ENCODE data around the gene P3H2.

The P3H2 gene

DNA sequence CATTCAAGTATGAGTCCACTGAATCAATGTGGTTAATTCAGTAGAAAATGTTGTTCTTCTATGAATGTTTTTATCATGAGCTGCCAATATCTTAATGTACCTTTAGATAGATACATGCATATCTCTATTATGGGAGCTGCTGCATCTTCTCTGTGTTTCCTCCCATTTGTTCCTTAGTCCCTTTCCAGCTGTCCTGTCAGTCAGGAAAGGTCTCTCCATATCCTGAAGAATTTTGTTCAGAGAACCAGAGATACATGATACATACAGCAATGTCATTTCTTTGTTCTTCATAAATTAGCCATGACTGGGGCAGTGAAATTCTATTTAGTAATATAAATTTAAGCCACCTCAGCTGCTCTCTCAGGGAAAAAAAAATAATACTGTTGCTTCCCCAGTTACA lies 103.7 kb downstream of the P3H2 start:
- ATAC-seq: no peak
- DNase-seq: no peak

- DNase-seq (no peak), ATAC-seq (no peak)
Observed at GRCh38 chr3:190014940-190015339, 105.8 kb downstream of the P3H2 start.

DNA sequence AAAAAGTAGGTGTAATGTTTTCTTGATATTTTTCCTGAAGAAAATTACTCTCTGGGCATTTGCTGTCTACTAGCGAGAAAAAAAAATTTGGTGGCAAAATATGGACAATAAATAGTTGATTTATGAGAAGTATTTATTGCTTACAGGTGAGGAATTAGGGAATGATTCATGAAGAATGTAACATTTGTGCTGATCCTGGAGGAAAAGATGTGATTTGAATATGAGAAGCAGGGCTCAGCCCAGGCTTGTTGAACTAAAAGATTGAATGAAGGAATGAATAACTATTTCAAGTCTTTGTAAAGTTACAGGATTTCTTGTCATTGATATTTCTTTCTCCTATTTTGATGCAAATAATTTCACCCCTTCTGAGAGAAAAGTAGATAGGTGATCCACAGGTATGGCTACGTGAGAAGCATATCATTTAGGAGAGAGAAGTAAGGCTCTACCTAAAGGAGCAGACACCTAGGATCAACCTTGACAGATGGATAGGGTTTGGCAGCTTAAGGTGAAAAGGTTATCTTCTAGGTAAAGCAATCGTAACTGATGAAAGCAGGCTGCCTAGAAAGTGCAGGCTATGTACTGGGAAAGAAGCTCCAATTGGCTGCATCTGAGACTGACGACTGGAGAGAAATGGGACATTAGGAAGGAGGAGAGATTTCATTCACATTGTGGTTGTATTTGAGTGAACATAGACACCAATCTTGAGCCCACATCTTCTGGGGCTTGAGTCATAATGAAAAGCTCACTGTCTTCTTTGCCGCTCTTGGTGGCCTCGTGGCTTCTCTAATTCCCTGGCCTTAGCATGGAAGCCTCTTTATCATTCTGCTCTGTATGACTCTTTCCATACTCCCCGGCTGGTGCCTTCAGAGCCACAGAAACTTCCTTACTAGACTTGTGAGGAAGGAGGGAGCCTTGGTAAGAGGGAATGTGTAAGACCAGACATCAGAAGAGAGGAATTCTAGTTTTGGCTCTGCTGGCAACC lies 106.5 kb downstream of the P3H2 start:
- ATAC-seq (no peak), DNase-seq (no peak)

DNA sequence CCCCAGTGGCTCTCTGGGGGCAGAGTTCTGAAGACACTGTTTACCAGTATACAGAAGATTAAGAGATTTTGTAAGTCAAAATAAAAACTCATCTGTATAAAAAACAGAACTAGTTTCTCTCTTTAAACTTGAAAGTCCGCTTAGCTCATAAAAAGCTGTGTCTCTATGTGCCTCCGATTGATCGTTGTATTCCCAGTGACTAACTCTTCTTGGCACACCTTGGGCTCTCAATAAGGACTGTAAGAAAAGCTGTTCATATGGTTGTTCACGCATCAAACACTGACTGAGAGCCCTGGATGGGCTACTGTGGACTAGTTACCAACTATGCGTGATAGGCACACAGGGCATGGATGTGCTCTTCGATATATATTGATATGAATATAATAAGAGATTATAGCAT lies 107.9 kb downstream of the P3H2 start:
- DNase-seq: no peak
- no peak for ATAC-seq

DNA sequence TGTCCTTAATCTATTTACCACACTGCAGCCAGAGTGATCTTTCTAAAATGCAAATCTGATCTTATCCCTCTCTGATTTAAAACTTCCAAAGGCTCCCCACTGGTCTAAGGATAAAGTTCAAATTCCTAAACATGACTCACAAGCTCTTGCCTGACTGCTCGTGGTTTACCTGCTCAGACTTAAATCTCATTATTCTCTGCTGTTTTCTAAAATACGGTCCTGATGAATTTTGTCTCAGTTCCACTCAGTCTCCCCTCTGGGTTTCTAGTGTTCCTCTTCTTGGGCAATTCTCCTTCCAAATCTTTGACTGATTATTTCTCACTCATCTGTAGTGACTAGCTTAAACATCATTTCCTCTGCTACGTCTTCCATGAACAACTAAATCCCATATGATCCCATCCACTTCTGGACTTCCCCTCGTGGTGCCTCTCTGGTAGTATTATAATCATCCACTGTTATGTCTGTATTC lies 108.3 kb downstream of the P3H2 start:
- ATAC-seq: no peak

DNA sequence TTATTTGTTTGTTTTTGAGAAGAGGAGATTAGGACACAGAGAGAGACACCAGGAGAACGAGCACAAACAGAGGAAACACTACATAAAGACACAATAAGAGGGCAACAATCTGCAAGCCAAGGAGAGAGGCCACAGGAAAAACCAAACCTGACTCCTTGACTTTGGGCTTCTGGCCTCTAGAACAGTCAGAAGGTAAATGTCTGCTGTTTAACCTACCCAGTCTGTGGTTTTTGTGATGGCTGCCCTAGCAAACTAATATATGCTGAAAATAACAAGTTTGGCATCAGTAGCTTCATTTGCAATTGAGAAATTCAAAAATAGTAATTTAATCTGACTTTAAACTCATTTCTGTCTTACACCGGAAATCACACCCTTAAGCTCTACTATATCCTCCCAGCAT lies 110.2 kb downstream of the P3H2 start:
- ATAC-seq (no peak), DNase-seq (no peak)

More for the DNA sequence above, 108.3 kb downstream of the P3H2 start:
- DNase-seq: no peak

DNA sequence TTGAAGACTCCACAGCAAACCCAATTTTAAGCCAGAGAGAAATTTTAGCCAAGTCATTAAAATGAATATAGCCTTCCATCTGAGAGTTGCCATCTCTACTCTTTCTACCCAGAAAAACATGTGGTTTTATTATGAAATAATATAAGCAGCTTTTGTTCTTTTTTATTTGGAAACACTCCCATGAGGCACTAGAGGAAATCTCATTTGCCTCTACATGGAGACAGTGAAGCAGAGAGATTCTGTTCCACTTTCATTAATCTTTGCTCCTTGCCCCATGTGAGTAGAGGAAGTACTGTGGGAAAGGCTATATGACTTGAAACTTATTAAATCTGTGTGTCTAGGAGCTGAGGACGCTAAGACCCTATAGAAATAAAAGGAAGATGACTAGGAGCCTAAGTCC lies 111.1 kb downstream of the P3H2 start:
- DNase-seq (no peak), ATAC-seq (no peak)

GRCh38 chr3:190008432-190008831 lies 112.3 kb downstream of the P3H2 start:
- ATAC-seq: no peak
- no peak for DNase-seq

DNA sequence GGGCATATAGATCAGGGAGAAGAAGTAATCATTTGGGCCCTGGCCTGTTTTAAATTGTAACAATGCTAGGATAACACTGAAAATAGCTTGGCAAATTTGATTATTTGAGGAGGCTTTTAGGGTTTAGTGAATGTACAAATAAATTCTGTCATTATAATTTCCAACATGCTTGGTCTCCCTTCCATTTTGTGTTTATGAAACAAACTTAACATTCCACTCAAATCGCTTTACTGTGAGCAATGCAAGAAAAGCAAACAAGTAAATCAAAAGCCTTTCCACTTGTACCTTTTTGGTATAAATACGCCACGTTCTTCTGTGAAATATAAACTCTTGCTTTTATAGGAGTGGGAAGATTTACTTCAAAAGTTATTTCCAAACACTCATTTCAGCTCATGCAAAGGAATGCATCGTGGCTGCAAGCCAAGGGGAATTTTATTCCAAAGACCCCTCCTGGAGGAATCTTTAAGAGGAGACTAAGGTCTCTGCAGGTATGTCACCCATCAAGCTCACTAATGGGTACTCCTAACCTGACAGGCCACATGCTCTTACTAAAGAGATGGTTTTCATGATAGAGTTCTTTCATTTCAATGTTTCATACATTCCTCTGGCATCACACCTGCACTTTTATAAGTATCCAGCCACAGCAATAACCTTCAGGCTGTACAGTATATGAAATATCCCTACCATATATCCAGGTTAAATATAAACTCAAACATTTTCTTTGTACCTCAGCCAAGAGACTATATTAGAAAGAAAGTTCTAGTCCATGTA lies 115.2 kb downstream of the P3H2 start:
- ATAC-seq (no peak), DNase-seq (no peak)

GRCh38 chr3:190004656-190005055 lies 116.0 kb downstream of the P3H2 start:
- ATAC-seq: no peak

DNA sequence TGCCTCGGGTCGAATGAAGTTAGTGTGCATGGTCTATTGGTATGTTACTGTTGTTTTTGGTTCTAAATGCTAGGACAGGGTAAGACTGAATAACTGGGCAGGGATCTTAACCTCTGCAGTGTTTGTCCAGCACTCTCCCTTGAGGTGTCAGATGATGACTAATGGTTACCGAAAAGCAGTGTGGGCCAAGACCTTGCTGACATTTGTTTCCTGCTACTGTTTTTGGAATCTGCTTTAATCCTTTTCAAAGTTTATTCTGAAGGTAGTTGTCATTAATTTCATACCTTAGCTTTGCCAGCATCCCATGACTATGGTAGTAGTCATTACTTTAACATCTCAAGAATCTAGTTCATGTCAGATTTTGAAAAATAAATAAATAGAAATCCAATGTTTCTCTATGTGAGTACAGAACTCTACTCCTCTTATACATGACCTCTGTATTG lies 117.0 kb downstream of the P3H2 start:
- no peak for DNase-seq
- ATAC-seq: no peak

More at GRCh38 chr3:190004656-190005055, 116.0 kb downstream of the P3H2 start:
- DNase-seq: no peak

DNA sequence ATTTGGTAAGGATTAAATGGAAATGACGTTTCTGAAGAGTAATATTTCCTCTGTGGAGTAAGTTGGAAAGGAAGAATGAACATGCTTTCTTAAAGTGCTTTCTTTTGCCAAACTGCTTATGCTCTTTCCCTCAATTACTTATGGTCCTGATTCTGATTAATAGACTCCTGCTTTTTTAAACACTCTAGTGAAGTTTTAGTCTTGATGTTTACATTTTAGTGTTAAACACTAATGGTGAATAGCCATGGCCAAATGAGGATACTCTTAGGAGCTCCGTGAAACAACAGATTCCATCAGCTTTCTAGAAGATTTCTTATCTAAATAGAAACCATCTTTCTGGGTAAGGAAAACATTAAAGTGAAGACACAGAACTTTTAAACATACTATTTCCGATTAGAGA lies 117.6 kb downstream of the P3H2 start:
- DNase-seq (no peak), ATAC-seq (no peak)

DNA sequence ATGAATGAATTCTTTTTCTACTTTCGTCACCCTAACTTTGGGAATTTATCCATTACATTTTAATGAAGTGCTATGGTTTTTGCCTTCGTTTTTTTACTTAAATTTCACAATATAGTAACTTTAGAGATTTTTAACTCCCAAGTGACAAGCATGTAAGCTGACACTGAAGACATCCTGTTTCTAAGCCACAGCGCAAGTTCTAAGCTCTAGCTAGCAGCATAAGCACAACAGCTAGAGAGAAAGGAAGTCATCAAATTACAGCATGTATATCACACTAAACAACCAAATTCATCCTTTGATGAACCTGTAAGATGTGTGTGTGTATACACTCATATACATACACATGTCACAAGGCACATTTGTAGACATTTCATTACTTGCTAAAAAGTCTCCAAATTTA lies 119.3 kb downstream of the P3H2 start:
- DNase-seq: no peak
- no peak for ATAC-seq

DNA sequence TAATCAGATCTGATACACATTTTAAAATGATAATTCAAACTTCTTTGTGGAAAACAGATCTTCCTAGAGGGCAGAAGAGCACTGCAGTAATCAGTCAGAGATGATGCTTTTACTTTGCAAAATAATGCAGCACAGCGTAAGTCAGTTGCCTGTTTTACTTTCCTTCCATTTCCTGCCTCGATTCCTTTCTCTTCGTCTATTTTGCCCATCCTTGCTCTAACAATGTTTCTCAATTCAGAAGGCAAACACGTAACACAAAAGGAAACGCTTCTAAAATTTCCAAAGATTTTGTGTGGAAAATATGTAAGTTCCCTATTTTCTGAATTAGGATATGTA lies 119.9 kb downstream of the P3H2 start:
- DNase-seq (no peak), ATAC-seq (no peak)

DNA sequence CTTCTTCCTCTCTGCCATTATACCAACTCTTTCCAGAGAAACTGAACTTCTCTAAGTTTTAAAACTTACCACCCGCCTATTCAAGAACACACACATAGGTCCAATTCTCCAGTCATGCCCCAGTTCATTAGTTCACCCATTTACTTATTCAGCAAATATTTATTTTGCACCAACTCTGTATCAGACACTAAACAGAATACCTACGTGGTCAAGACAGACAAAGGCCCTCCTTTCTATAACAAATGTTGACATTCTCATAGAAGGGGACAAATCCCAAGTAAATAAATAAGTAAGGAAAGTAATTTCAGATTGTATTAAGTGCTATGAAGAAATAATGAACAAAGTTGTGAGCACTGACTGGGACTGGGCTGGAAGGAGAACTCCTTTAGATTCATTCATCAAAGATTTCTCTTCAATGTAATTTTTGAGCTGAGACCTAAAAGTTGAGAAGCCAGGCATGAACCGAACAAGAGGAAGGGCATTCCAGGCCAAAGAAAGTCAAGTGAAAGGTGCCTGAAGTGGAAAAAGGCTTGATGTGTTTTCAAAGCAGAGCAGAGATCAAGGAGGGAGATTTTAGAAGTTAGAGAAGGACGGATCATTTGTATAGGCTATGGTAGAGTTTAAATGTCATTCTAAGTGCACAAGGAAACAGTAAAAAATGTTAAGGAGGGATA lies 120.4 kb downstream of the P3H2 start:
- DNase-seq: no peak
- no peak for ATAC-seq

GRCh38 chr3:189999718-190000117 lies 121.0 kb downstream of the P3H2 start:
- ATAC-seq: no peak

GRCh38 chr3:189995129-189995528 lies 125.6 kb downstream of the P3H2 start:
- ATAC-seq (no peak), DNase-seq (no peak)

More at GRCh38 chr3:189999718-190000117, 121.0 kb downstream of the P3H2 start:
- no peak for DNase-seq

- ATAC-seq (no peak), DNase-seq (no peak)
Observed at GRCh38 chr3:189990826-189991225, 129.9 kb downstream of the P3H2 start.

DNA sequence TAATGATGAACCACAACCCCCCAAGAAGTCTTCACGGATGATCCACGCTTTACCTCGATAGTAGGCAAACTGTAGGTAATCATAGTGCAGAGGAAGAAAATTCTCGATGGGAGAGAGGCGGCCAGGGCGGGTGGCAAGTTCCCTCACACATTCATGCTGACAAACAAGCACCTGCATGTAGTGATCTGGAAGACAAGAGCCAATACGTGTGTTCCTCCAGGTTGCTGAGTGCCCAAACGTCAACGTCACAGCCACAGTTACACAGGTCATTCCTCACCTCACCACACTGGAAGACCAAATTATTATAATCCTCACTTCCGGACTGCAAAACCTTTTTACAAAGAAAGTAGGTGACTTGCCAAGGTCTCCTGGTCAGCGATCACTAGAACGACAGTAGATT lies 131.8 kb downstream of the P3H2 start:
- ATAC-seq (no peak), DNase-seq (no peak)

GRCh38 chr3:189988322-189988721 lies 132.4 kb downstream of the P3H2 start:
- no peak for ATAC-seq
- DNase-seq: no peak

- ATAC-seq: no peak
- no peak for DNase-seq
Observed at GRCh38 chr3:189985948-189986347, 134.7 kb downstream of the P3H2 start.

DNA sequence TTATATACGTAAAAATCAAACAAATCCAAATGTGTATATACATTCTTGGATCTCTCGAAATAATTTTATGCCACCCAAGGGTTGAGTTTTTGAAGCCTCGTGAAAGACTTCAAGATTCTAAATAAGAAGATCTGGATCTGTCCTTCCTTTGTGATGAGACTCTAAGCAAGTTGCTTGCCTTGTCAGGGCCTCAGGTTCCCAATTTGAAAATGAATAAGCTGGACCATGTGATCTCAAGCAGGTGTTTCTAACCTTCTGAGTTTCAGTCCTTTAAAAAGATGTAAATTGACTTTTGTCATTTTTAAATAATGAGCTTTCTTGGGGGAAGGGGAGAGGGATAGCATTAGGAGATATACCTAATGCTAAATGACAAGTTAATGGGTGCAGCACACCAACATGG lies 137.1 kb downstream of the P3H2 start:
- no peak for DNase-seq
- ATAC-seq: no peak
